NCI-H526 (cell line): ENCODE measurements around the gene QRICH2.
"Not testable (repeated sequence)": the region's sequence is repeated elsewhere in the genome, so short reads cannot be mapped to it uniquely, and the experiment has no call there.

Experiments used
- DNase-seq, 2 experiments: peaks; one replicate each; lab custom pipeline; 2025; lab: John Stamatoyannopoulos, UW

Gene QRICH2

DNA sequence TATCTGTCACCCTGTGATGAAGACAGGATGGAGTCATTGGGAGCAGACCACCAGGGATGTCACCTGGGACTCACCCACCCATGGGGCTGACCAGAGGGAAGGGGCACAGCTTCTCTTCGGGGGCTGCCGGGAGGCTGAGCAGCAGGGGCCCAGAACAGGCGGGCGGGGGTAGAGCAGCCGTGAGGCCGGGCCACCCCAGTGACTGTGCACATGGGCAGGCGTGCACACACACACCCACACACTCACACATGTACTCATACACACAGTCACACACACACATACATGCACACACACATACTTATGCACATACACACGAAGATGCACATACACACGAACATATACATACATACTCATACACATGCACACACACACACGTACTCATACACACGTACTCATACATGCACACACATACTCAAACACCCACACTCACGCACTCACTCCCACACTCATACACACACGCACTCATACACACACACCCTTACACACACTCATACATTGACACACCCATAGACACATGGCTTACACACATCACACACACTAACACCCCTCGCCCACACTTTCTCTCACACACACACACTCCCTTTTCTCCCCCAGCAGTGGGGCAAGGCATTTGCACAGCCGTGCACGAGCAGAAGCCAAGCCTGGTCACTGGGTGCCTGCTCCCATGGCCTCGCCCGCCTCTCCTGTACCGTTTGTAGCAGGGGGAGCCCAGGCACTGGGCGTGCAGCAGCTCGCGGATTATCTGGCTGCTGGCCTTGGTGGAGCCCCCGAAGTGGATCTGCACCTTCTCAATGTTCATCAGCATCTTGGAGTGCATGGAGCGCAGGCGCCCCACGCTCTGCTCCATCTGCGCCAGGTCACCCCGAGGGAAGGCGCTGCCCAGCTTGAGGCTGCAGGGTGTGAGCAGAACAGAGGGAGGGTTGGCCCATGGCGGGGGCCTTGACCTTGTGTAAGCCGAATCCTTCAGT lies 30.5 kb downstream of the QRICH2 start:
- no peak for DNase-seq

DNA sequence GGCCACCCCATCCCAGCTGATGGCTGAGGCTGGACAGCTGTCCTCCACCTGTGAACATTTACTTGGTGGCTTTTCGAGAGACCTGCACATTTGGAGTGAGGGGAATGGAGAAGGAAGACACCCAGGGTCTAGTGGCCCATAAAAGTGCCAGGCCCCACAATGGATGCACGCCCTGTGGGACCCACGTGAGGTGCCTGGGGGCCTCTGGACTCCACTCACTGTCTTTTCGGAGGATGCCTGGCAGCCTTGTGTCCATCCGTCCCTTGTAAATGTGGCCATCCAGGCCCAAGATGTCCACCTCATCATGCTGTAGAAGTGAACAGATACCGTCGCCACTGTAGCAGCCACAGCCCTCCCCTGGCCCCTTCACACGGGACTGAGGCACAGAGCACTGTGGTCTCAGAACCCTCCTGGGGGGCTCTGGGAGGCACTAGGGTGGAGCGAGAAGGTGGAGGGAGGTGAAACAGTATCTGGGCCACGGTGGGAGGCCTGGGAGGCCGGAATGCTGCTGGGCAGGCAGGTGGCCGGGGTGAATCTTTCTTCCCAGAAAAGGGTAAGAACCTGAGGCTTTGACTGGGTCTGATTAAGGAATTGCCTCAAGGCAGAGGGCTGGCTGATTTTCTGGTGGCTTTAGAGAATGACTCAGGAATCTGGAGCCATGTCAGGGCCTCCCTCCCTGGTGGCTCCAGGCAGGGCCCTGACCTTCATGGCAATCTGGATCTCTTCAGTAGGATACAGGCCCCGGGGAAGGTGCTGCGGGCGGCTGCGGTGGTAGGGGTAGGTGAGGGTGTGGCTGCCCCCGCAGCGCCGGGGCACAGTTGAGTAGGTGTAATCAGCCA lies 31.4 kb downstream of the QRICH2 start:
- DNase-seq = no peak

DNA sequence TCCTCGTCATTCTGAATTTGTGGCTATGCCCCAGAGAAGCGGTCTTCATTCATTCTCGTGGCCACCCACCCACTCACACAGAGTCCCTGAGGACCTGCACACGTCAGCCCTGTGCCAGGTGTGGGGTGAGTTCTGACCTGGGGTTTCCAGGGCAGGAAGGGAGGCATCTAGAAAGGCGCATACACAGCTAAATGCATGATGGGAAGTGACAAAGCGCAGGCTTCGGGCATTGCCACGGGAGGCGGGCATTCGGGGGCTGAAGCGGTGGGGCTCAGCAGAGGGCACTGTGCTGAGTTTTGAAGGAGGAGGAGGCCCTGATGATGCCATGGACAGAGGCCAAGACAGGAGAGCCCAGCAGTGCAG lies 32.0 kb downstream of the QRICH2 start:
- DNase-seq = no peak

DNA sequence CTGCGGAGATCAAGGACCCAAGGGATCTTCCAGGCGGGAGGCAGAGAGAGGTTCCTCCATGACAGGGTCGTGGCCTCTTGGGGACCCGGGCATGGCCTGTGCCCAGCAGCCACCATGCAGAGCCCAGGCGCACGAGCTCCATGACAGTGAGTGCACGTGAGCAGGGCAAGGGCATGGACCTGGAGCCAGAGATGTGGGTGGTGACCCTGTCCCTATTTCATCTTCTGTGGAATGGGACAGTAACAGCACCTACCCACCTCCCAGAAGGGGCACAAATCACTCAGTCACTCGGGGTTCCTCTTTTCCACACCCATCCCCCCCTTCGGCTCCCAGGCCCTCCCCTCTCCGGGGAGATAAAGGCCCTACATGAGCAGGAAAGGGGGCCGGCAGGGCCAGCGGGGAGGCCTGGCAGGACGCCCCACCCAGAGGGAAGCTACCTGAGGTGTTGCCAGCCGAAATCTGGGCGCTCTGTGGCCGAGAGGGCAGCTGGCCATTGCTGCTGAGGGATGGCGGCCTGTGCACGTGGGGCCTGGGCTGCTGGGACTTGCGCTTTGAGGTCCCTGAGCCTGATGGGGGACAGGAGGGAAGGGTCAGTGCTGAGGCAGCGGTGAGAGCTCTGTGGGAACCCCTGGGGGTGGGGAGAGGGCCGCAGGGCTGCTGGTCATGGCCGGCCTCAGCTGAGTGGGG lies 32.6 kb downstream of the QRICH2 start:
- DNase-seq = no peak

DNA sequence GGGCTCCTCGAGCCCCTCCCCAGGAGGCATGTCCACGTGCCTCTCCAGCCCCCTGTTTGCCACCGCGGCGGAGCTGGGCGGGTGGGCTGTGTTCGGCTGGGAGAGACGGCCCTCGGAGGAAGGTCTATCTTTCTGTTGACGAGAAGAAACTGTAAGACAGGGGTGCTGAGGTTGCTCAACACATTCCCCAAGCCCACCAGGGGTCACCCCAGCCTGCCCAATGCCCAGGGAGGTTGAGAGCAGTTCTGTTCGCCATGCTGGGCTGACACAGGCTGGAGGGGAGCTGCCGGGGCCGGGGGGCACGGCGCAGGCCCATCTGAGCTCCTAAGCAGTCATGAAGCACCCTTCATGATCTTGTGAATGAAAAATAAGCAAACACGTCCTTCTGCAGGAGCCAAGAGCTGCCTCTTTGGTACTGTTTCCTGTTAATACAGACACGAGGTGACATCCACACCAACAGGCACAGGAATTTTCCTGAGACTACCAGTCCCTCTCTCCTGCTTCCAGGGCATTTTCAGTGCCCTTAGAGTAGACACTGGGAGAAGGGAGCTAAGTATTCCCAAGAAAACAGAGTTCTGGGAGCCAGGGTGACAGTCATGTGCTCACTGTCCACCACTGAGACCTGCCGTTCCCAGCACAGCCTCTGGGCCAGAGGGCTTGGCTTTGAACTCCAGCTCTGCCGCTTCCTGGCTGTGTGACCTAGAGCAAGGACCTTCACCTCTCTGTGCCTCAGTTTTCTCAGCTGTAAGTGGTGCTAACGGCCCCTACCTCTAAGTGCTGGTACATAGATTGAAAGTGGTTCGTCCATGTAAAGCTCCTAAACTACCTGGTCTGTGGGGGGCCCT lies 33.7 kb downstream of the QRICH2 start:
- DNase-seq = no peak

DNA sequence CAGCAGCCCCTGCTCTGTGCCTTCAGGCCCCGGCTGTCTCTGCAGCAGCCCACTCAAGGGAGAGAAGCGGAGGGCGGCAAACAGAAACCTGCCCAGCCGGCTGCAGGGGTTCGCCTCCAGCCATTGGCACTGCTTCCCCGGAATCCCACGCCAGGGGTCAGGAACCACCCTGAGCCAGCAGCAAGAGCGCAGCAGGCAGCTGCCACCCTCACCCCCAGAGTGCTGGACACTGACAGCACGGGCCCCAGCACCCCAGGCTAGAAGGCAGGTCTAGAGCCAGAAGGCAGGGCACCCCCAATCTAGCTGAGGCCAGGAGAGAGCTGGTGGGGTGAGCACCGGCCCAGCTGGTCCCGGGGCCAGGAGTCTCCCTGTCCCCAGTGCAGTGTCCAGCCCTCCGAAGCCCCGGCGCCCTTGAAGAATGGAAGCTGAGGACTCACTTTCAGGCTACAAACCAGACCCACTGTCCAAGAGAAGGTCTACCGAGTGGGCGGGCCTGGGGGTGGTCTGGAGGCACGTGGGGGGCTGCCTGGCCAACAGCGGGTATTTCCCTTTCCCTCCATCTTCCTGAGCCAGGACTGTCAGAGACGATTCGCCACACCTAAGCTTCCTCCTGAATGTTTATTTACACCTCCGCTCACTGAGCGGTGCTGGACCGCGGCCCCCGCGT lies 34.5 kb downstream of the QRICH2 start:
- DNase-seq = no peak

DNA sequence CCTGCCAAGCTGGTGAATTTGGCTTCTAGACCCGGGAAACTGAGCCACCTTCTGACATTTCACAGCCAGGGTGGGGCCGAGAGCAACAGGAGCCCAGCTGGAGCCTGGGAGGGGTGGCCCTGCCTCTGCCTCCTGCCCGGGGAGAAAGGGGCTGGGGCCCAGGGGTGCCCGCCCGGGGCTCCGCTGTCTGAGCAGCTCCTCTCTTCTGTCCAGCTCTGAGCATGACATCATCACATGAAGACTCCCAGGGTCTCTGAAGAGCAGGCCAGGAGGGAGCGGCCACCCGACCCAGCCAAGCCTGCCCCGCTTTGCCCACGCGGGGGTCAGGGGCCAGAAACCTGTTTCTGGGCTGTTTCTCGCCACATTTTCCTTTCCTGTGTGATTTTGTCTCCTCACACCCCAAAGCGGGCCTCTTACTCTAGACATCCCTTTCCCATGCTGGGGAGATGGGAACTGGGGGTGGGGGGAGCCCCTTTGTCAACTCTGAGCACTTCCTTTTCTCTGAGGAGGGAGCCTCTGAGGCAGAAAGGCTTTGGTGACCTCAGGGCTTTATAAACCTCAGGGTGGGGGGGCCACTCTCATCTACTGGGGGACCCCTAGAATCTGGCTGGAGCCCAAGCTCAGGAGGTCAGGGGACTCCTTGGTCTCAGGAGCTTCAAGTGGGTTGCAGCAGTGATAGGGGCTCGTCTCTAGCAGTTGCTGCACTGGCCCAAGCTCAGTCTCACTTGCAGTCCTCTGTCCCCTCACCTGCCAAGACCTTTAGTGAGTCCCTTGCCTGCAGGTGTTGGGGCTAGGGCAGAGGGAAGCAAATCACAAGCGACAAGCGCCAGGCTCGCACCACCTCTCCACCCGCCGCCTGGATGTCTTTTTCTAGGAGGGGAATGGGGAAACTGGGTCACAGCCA lies 35.3 kb downstream of the QRICH2 start:
- no peak for DNase-seq

DNA sequence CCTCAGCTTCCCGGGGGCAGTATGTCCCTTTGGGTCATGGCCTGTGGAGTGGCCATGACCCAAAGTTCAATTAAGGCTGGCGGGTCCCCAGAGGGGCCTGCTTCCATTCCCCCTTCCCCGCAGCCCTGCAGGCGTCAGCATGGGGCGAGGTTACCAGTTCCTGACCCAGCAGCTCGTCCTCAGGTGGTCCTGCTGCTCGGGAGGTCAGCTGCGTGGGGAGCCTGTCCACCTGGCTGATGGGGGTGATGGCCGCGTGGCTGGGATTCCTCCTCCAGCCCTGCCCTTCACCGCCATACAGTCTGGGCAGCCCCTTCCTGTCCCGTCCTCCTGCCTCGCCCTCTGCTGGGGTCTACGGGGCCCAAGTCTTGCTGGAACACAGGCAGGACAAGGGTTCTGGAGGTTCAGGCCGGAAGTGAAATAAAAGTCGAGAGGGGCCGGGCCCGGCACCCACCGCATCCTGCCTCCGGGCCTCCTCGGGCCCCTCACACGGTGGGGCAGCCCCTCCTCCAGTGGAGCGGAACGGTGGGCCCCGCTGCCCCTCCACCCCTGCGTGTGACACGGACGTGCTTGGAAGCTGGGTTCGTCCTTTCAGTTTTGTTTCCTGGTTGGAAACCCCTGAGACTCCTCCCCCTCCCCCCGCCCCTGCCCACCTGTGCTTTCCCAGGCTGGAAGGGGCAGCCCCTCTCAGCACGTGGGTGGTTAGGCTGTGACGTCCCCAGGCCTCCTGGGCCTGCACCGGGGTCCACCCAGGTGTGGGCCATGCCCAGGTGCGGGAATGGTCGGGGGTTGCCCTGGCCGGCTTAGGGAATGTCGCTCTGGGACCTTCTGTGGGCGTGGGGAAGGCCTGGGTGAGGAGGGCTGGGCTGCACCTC lies 36.2 kb downstream of the QRICH2 start:
- no peak for DNase-seq

DNA sequence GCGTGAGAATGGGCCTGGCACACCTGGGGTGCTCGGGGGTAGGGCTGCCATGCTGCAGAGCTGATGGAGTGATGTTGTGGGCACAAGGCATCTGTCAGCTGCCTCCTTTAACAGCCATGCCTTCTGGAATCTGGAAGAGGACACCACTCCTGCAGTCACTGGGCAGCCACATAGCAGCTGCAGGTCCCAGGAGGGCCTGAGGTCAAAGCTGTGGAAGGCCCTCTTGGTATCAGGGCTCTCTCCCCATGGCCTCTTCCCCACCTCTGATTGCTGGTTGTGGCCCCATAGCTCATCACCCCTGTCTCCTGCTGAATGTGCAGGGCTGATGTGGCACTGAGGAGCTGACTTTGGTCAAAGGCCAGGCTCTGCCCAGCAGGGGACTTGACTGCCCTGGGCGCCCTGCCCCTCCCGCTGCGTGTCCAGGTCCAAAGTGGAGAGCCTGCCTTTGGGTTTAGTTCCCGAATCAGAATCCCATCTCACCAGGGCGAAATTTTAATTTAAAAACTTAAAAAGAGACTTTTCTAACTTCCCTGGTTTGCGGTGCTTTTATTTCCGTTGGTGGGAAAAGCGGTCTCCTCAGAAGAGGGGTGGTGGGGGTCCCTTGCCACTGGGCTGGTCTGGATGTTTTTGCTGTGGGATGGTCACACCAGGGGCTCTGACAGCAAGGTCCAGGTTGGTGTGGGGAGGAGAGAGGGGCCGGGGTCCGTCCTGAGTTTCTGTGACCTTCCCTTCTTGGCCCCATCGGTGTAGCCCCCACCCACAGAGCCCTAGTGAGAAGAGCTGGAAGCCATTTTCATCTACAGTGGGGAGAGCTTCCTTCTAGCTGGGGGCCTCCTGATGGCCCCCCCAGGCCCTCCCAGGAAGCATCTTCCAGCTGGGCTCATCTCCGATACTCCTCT lies 37.1 kb downstream of the QRICH2 start:
- DNase-seq = no peak

DNA sequence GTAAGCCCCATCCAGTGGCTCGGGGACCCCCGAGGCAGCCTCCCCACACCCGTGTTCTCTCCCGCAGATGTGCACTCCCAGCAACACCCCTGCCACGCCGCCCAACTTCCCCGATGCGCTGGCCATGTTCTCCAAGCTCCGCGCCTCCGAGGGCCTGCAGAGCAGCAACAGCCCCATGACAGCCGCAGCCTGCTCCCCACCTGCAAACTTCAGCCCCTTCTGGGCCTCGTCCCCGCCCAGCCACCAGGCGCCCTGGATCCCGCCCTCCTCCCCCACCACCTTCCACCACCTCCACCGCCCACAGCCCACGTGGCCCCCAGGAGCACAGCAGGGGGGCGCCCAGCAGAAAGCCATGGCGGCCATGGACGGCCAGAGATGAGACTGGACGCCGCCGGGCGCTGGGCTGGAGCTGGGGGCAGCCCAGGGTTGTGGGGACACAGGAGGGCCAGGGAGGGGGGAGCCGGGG lies 37.9 kb downstream of the QRICH2 start:
- DNase-seq = no peak

DNA sequence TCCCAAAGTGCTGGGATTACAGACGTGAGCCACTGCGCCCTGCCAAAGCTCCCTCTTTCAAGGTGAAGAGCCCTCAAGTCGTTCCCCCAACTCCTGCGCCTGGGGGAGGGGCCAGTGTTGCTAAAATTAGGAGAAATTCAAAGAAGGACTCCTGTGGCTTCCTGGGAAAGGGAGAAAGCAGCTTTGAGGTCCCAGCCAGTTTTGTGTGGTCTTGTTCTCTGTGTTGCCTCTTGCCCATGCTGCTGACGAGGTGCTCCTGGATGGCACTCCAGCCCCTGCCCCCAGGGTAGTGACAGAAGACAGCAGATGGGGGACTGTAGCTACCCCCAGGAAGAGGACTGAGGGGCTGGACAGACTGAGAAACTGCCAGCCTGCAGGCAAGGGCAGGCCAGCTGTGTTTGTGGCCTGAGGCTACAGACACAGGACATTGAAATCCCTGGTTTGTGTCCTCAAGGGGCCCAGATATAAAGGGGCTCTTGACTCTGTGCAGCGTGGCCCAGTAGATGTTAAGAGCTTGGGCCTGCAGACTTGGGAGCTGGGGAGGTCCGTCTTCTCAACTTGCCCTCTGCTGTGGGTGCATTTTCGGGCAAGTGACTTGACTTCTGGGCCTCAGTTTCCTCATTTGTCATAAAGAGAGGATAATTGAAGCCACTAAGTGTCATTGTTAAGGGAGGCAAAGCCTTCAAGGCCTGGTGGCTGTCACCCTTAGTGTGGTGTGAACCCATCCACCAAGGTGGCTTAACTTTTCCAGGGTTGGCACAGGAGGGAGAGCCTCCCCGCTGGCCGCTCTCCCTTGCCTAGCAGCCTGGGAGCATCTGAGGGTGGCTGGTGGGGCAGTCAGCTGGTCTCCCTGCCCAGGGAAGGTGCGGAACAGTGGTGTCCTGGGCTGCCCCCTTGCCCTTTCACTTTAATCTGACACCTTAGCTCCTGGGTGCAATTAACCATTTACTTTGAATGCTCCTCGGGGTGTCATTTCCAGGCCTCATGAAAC lies 38.8 kb downstream of the QRICH2 start:
- no peak for DNase-seq

DNA sequence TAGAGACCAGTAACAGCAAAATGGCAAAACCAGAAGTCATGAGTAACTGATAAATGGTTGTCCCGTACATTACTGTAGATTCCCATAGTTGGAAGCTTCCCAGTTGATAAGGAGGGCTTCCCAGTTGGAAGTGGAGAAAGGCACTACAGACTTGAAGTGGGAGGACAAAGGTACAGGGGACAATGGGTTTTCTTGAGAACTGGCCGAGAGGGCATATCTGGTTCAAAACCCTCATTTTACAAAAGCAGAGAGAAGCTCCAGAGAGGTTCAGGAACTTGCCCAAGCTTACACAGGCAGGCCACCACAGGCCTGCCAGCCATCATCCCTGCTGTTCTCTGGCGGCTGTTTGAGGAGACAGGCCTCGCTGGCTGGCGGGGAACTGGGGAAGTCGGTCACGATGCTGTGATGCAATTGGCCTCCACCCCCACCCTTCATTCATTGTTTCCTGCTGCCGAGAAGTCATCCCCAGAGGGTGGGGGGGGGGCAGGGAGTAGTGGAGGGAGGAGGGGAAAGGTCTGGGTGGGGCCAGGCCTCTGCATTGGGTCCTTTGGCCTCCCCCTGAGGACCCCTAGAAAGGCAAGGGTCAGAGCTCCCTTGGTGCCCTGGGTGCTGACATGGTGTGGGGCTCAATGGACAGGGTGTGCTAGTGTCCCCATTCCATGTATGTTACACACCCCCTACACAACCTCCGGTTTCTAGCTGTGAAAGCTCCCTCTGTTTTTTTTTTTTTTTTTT lies 39.9 kb downstream of the QRICH2 start:
- DNase-seq = no peak

DNA sequence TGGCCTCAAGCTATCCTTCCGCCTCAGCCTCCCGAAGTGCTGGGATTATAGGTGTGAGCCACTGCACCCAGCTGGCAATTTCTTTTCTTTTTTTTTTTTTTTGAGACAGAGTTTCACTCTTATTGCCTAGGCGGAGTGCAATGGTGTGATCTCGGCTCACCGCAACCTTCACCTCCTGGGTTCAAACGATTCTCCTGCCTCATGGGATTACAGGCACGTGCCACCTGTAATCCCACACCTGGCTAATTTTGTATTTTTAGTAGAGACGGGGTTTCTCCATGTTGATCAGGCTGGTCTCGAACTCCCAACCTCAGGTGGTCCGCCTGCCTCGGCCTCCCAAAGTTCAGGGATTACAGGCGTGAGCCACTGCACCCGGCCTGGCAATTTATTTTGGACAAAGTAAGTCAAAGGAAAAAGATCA lies 40.5 kb downstream of the QRICH2 start:
- DNase-seq = not testable (repeated sequence)

DNA sequence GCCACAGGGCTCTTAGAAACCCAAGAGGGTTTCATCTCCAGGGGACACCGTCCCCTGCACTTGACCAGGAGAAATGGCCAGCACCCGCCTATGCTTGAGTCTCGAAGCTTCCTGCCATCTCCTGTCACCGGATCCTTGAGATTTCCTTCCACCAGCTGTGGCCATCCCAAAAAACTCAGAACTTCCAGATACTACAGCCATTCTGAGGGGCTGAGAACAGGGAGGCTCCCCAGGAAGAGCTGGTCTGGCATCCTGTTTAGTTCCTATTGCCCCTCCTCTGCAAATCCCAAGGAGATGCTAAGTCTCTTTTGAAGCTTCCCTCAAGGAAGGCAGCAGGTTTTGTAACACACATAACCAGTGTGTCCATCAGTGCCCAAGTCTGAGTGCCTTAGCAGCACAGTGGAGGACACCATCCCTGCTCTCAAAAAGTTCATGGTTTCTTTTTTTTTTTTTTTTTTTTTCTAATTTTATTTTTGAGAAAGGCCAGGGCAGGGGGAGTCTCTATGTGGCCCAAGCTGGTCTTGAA lies 41.0 kb downstream of the QRICH2 start:
- no peak for DNase-seq

DNA sequence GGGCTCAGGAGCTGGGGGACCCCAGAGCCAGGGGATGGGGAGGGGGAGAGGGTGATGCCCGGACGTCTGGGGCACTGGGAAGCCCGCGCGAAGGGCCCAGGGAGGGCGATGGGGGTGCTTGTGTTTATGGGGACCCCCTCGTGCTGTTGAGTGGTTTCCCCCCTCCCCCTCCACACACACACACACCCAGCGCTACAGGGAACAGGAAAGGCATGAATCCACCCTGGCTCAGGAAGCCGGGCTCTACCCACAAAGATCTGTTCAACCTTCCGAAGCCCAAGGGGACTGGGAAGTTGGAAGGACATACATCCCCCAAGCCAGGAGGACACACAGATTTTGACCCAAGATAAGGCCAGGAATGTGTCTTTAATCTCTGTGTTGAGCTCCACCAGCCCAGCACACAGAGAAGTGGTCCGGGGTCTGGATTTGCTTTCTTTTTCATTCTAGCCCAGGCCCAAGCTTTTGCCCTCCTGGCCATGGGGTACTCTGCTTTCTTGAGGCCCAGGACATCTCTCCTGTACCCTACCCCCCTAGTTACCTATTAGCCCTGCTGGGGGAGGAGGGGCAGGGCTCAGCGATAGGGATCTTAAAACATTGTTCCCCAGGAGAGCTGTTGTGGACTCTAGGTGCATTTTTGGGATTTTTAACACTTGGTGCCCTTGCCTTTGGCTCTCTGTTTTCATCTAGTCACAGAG lies 41.7 kb downstream of the QRICH2 start:
- no peak for DNase-seq
